Activated CD4-positive, alpha-beta T cell treated with anti-CD3 and anti-CD28 coated beads, Interleukin-2, amount 10 ng/mL, durations not matched to agents 7 days and 5 days (primary cell): ENCODE data around the gene YIF1B. TPM values are rescaled to one million over a fixed set of nuclear protein-coding genes. Genes with fewer than 3 reads are reported as not detected.

Experiments used
- CTCF ChIA-PET: fragments of 350-600 bp; sonication (Branson Sonifier 250); formaldehyde crosslinking; loops from one replicate; lab custom pipeline; 2021; ENCODE audit warnings: antibody characterized with exemption; lab: Charles Lee
- POLR2A ChIA-PET: fragments of 350-600 bp; sonication (Branson Sonifier 250); formaldehyde crosslinking; loops from one replicate; lab custom pipeline; 2021; ENCODE audit warnings: antibody characterized with exemption; lab: Charles Lee
- DNase-seq: peaks from one replicate; pipeline ENCODE4 v3.0.0-alpha.2; 2020
- H3K27ac Mint-ChIP-seq: one replicate; pipeline ENCODE4 v1.8.0; 2021; ENCODE audit warnings: mild to moderate bottlenecking, moderate library complexity, mixed read lengths
- H3K27me3 Mint-ChIP-seq: one replicate; pipeline ENCODE4 v1.8.0; 2021; ENCODE audit warnings: mixed read lengths
- H3K36me3 Mint-ChIP-seq: one replicate; pipeline ENCODE4 v1.8.0; 2021; ENCODE audit warnings: low read depth, mixed read lengths
- H3K4me1 Mint-ChIP-seq: one replicate; pipeline ENCODE4 v1.8.0; 2021; ENCODE audit warnings: mixed read lengths
- H3K4me3 Mint-ChIP-seq: one replicate; pipeline ENCODE4 v1.8.0; 2021; ENCODE audit warnings: mild to moderate bottlenecking, moderate library complexity, mixed read lengths
- H3K9me3 Mint-ChIP-seq: one replicate; pipeline ENCODE4 v1.8.0; 2021; ENCODE audit warnings: mixed read lengths
- total RNA-seq, 2 experiments: library from RNA; stranded (reverse); gene quantifications; one replicate each; pipeline ENCODE4 v1.2.3, GENCODE V29; 2021

The YIF1B gene
- total RNA-seq, 2 experiments from 2014 or later: 63.1 to 72.4 TPM

DNA sequence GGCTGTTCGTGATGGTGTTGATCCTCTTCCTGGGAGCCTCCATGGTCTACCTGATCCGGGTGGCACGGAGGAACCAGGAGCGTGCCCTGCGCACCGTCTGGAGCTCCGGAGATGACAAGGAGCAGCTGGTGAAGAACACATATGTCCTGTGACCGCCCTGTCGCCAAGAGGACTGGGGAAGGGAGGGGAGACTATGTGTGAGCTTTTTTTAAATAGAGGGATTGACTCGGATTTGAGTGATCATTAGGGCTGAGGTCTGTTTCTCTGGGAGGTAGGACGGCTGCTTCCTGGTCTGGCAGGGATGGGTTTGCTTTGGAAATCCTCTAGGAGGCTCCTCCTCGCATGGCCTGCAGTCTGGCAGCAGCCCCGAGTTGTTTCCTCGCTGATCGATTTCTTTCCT lies 23.9 kb downstream of the YIF1B start:
- DNase-seq: no peak
- H3K27me3 Mint-ChIP-seq: no peaks in the 10 kb centered on the region
- H3K4me3 Mint-ChIP-seq: no peak overlapping the region
- no peaks in the 10 kb centered on the region for H3K36me3 Mint-ChIP-seq
- H3K9me3 Mint-ChIP-seq: no peaks in the 10 kb centered on the region
- ChIA-PET CTCF (no interaction called here), POLR2A (no interaction called here)
- H3K27ac Mint-ChIP-seq: no peak overlapping the region
- no peaks in the 10 kb centered on the region for H3K4me1 Mint-ChIP-seq

DNA sequence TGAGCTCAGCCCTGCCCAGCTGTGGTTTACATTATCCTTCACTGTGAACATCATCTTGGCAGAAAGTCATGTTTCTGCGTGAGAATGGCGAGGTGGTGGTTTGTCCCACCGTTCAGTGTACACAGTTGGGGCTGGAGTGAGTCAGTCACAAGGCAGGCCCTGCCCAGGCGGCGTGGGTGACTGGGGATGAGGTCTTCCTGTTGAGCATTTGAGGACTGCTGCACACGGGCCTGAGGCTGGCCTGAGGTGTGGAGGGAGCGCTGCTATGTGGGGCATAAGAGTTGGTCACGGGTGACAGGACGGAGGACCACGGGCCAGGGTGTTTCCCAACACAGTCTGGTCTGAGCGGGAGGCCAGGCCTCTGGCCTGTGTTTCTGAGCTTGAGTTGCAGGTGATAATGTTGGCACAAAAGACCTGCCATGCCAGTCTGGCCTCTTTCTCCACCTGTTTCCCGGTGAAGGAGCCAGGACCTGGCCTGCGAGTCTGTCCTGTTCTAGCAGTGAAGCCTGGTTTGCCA lies 25.1 kb downstream of the YIF1B start:
- Mint-ChIP-seq H3K4me3 (no peak overlapping the region), H3K27ac (no peak overlapping the region), H3K27me3 (no peaks in the 10 kb centered on the region), H3K9me3 (no peaks in the 10 kb centered on the region), H3K4me1 (no peaks in the 10 kb centered on the region), H3K36me3 (no peaks in the 10 kb centered on the region)
- ChIA-PET POLR2A (no interaction called here), CTCF (interaction anchor here (0.7 kb wide), 1 partner anchor 365 kb away, joined by 3 read pairs; no protein-coding TSS in a partner anchor)
- no peak for DNase-seq

DNA sequence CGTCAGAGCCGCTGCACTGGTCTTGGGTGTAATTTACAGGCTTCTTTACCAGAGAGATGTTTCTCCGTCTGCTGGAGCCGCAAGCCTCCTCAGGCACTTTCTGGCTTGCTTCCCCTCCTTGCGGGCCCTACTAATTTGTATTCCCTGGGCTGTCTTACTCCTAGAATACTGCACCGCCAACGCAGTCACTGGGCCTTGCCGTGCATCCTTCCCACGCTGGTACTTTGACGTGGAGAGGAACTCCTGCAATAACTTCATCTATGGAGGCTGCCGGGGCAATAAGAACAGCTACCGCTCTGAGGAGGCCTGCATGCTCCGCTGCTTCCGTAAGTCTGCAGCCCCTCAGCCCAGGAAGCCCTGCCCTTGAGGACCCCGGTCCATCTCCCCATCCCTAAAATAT lies 25.8 kb downstream of the YIF1B start:
- Mint-ChIP-seq H3K9me3 (no peaks in the 10 kb centered on the region), H3K27ac (no peak overlapping the region), H3K4me1 (no peaks in the 10 kb centered on the region), H3K36me3 (no peaks in the 10 kb centered on the region), H3K27me3 (no peaks in the 10 kb centered on the region), H3K4me3 (no peak overlapping the region)
- ChIA-PET CTCF (no interaction called here), POLR2A (no interaction called here)
- DNase-seq: no peak

DNA sequence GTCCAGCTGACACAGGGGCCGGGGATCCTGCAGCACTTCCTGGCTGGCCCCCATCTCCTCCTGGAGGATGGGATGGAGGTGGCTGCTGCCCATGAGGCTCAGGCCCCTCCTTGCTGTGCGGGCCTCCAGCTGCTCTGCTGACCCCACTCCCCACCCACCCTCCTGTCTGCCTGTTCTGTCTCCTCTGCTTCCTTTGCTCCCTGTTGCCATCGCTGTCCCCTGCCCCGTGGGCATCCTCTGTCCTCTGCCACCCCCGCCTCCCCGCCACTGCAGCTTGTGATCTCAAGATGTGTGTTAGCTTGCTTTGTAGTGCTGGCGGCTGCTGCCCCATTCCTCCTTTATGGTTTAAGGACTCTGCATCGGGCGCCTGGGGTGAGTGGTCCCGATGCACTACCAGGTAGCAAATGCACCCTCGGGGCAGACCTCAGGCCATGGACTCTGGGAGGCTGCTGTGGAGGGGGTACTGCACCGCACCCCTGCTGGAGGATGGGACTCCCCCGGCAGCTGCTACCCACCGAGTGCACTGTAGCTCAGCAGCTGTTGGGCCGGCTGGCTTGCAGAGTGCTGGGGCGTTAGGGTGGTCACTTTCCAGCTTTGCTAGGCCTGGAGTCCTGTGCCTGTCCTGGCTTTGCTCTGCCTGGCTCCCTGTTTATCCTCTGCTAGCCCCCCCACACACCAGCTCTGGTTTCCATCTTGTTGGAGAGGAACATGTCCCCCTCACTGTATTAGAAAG lies 27.5 kb downstream of the YIF1B start:
- H3K4me3 Mint-ChIP-seq: no peak overlapping the region
- no peaks in the 10 kb centered on the region for H3K36me3 Mint-ChIP-seq
- POLR2A ChIA-PET: no interaction called here
- DNase-seq: no peak
- H3K27ac Mint-ChIP-seq: no peak overlapping the region
- H3K9me3 Mint-ChIP-seq: no peaks in the 10 kb centered on the region
- H3K4me1 Mint-ChIP-seq: peaks cover 2% of the 10 kb centered on the region
- CTCF ChIA-PET: interaction anchor here (1.3 kb wide), 1 partner anchor 25 kb away, joined by 3 read pairs; no protein-coding TSS in a partner anchor
- H3K27me3 Mint-ChIP-seq: no peaks in the 10 kb centered on the region

DNA sequence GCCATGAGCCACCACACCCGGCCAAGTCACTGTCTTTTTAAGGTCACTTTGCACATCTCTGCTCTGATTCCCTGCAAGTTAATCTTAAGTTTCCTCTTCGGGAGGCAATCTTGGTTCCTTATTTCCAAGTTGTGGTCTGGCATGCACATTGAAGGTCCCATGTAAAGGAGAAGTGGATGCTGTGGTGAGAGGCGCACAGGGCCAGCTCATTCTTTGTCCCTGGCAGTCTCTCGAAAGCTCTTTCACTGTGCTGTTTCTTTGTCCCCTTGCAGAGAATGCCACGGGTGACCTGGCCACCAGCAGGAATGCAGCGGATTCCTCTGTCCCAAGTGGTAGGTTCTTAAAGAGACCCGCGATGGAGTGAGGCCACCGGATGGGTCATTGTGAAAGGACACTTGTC lies 28.1 kb downstream of the YIF1B start:
- Mint-ChIP-seq H3K4me3 (no peak overlapping the region), H3K4me1 (peaks cover 4% of the 10 kb centered on the region), H3K36me3 (no peaks in the 10 kb centered on the region), H3K9me3 (no peaks in the 10 kb centered on the region), H3K27ac (no peak overlapping the region), H3K27me3 (no peaks in the 10 kb centered on the region)
- no peak for DNase-seq
- POLR2A ChIA-PET: no interaction called here
- CTCF ChIA-PET: interaction anchor here (1.3 kb wide), 1 partner anchor 24 kb away, joined by 3 read pairs; no protein-coding TSS in a partner anchor

DNA sequence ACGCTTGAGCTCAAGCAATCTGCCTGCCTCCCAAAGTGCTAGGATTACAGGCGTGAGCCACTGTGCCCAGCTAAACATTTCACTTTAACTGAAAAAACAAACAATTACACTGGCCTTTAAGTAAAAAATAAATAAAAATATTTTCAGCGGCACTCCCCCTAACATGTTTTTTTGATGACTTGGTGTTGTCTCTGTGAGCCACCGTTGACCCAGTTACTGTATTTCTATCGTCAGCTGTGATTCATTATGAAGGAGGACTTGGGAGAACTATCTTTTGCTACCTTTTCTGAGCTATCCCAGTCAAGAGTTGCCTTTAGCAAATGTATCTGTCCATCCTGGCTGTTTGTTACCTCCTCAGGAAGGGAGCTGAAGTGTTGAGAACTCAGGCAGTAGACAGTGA lies 30.2 kb downstream of the YIF1B start:
- H3K4me1 Mint-ChIP-seq: peaks cover 15% of the 10 kb centered on the region
- DNase-seq: no peak
- no peak overlapping the region for H3K27ac Mint-ChIP-seq
- H3K27me3 Mint-ChIP-seq: no peaks in the 10 kb centered on the region
- H3K4me3 Mint-ChIP-seq: no peak overlapping the region
- CTCF ChIA-PET: interaction anchor here (1.0 kb wide), 1 partner anchor 18 kb away, joined by 3 read pairs; no protein-coding TSS in a partner anchor
- H3K9me3 Mint-ChIP-seq: no peaks in the 10 kb centered on the region
- POLR2A ChIA-PET: no interaction called here
- no peaks in the 10 kb centered on the region for H3K36me3 Mint-ChIP-seq

DNA sequence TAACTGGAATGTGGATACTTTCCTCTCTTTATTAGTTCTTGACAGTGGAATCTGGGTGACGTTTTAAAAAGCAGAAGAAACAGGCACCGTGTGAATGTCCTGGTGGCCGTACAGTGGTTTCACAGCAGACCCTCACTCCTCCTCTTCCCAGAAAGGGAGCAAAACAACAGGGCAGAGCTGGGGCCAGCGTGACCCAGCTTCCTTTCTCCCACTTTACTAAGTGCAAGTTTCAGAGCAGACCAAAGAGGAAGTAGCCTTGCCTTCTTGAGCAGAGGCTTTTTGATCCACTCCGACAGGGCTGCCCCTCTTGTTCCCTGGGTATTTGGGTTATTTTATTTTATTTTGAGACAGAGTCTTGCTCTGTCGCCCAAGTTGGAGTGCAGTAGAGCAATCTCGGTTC lies 31.3 kb downstream of the YIF1B start:
- Mint-ChIP-seq H3K27ac (no peak overlapping the region), H3K9me3 (no peaks in the 10 kb centered on the region), H3K4me1 (peaks cover 15% of the 10 kb centered on the region), H3K36me3 (no peaks in the 10 kb centered on the region), H3K27me3 (no peaks in the 10 kb centered on the region), H3K4me3 (no peak overlapping the region)
- ChIA-PET POLR2A (no interaction called here), CTCF (interaction anchor here (1.1 kb wide), 1 partner anchor 18 kb away, joined by 3 read pairs; no protein-coding TSS in a partner anchor)
- DNase-seq: no peak

DNA sequence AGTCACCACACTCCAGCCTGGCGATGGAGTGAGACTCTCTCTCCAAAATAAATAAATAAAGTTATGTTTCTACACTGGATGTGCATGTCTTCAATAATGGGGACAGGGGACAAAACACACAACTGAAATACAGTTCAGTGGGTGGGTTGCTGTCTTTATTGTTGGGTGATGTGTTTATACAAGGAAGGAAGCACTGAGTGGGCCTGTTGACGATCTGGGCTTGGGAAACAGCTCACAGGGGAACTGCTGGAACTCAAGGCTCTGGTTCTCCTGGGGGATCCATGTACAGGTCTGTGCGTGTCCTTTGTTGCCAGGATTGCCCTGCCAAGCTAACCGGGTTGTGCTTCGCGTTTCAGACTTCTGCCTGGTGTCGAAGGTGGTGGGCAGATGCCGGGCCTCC lies 32.5 kb downstream of the YIF1B start:
- Mint-ChIP-seq H3K4me3 (no peak overlapping the region), H3K36me3 (no peaks in the 10 kb centered on the region), H3K4me1 (peaks cover 15% of the 10 kb centered on the region), H3K9me3 (no peaks in the 10 kb centered on the region), H3K27me3 (no peaks in the 10 kb centered on the region), H3K27ac (no peak overlapping the region)
- CTCF ChIA-PET: interaction anchor here (1.1 kb wide), 1 partner anchor 39 kb away, joined by 4 read pairs; no protein-coding TSS in a partner anchor
- no peak for DNase-seq
- POLR2A ChIA-PET: no interaction called here

DNA sequence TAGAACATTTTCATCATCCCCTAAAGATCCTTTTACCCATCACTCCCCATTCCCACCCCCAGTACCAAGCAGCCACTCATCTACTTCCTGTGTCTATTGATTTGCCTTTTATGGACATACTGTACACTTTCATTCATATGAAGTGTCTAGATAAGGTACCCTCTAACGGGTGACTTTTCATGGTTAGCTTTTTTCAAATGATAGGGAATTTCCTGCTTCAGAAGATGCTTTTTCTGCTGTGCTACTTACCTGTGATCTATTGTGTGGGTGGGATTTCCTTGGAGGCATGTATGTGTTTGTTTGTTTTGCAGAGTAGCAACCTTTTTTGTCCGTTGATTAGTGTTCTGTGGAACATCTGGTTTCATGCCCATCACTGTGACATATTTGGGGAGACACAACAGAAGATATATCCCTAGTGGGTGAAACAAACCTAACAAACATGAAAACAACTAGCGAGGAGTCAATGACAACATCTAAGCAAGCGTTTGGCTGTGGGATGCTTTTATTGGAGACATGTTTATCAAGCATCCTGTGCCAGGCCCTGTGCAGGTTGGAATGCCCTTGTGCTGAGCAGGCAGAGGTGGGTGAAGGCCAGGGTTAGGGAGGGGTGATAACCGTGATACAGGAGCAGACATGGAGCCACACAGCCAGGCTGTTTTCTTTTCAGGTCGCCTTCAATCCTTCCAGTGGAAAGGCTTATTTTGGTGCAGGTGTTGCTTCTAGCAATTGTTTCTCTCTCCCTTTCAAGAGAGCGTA lies 33.8 kb downstream of the YIF1B start:
- Mint-ChIP-seq H3K4me3 (no peak overlapping the region), H3K4me1 (peaks cover 15% of the 10 kb centered on the region), H3K27me3 (no peaks in the 10 kb centered on the region), H3K27ac (peak overlapping the region; percentile 19), H3K36me3 (no peaks in the 10 kb centered on the region), H3K9me3 (no peaks in the 10 kb centered on the region)
- ChIA-PET POLR2A (no interaction called here), CTCF (interaction anchor here (0.6 kb wide), 3 partner anchors 14 to 188 kb away, joined by 3 to 5 read pairs (median 3); no protein-coding TSS in a partner anchor)
- no peak for DNase-seq

DNA sequence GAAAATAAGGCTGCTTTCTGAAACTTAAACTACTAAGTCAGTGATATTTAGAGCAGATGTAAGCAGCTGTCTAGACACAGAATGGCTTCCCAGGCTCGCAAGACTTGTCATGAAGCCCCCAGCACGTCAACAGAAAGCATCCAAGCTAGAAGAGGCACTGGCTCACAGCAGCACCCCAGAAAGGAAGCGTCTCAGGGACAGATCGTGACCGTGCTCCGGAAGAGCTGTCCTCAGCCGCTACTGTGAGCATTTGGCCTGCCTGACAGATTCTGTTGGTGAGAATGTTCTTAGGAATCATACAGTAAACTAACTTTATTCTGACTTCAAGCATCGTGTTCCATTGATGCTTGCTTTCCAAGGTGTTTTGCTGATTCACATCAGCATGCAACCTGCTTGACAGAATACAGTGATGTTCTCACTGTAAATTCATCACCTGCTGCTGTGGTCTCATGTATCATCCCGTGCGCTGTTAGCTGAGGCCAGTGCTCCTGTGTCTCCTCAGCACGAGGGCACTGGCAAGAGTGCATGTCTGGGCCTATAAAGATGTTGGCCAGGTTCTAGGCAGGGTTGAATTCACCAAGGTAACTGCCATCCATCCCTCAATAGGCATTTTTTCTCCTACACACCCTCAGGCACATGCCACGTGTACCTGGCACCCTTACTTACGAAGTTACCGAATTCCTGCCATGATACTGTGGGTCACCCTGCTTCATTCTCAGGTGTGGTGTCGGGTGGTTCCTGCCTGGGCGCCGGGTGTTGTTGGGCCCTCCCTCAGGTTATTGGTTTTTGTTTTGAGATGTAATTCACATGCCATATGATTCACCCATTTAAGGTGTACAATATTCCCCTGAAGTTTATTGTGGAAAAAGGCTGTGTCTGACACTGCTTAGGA lies 35.5 kb downstream of the YIF1B start:
- POLR2A ChIA-PET: no interaction called here
- no peaks in the 10 kb centered on the region for H3K27me3 Mint-ChIP-seq
- H3K9me3 Mint-ChIP-seq: no peaks in the 10 kb centered on the region
- H3K4me3 Mint-ChIP-seq: no peak overlapping the region
- H3K4me1 Mint-ChIP-seq: peaks cover 15% of the 10 kb centered on the region
- H3K36me3 Mint-ChIP-seq: no peaks in the 10 kb centered on the region
- DNase-seq: no peak
- CTCF ChIA-PET: interaction anchor here (0.7 kb wide), 1 partner anchor 10 kb away, joined by 3 read pairs; no protein-coding TSS in a partner anchor
- no peak overlapping the region for H3K27ac Mint-ChIP-seq

DNA sequence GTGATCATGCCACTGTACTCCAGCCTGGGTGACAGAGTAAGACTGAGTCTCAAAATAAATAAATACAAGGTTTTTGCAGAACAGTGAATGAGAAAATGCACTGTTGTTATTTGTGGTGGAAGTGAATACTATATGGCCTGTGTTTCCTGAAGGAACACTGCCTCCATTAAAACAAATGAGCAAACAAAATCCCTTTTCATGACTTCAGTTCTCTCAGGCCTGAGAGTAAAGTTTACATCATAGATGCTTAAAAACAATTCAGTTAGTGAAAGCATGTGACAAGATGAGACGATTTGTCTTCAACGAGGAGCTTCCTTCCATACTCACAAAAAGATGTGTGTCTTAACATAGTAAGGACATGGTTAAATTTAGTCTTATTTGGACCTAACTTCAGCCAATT lies 37.0 kb downstream of the YIF1B start:
- Mint-ChIP-seq H3K27ac (no peak overlapping the region), H3K4me1 (peaks cover 13% of the 10 kb centered on the region), H3K4me3 (no peak overlapping the region), H3K27me3 (no peaks in the 10 kb centered on the region), H3K36me3 (no peaks in the 10 kb centered on the region), H3K9me3 (no peaks in the 10 kb centered on the region)
- no peak for DNase-seq
- ChIA-PET CTCF (no interaction called here), POLR2A (no interaction called here)

DNA sequence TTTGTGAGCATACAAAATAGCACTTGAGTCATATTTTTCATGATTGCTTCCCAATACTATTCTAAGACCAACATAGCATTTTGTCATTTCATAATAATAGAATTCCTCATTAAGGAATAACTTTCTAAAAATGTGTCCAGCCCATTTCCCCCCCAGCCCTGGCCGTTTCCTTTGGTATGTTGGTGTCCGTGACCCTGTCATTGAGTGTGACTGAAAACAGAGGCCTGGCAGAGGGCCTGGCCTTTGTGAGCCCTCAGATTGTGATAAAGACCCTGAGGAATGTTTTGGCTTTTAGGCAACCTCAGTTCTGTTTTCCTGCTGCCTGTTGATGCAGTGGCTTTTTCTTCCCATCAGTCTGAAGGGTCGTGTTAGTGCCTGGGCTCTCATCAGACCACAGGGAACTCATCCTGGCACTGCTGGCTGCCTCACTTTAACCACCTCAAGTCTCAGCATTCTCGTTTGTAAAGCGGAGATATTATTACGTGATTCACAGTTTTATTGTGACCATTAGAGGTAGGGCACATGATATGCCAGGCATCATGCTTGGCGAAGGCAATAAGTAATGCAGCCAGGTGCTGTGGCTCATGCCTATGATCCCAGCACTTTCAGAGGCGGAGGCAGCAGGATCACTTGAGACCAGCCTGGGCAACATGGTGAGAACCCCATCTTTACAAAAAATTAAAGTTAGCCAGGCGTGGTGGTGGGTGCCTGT lies 37.6 kb downstream of the YIF1B start:
- CTCF ChIA-PET: interaction anchor here (4.2 kb wide), 1 partner anchor 13 kb away, joined by 19 read pairs; the partner anchor contains the start of gene SPINT2

More for the DNA sequence above, 37.6 kb downstream of the YIF1B start:
- H3K4me3 Mint-ChIP-seq: no peak overlapping the region
- no peak for DNase-seq
- POLR2A ChIA-PET: no interaction called here
- H3K4me1 Mint-ChIP-seq: peaks cover 13% of the 10 kb centered on the region
- no peaks in the 10 kb centered on the region for H3K9me3 Mint-ChIP-seq
- H3K27me3 Mint-ChIP-seq: no peaks in the 10 kb centered on the region
- H3K27ac Mint-ChIP-seq: no peak overlapping the region
- H3K36me3 Mint-ChIP-seq: no peaks in the 10 kb centered on the region
